NK-92 (cell line): Measurements from ENCODE around the gene ABI3.
A peak's percentile ranks its signal among the peaks of the same experiment; 100 is the strongest.
"Not testable (repeated sequence)": the region's sequence is repeated elsewhere in the genome, so short reads cannot be mapped to it uniquely, and the experiment has no call there.

Source experiments
- DNase-seq: peaks from one replicate; lab custom pipeline; 2025; ENCODE audit not compliant: unreplicated experiment; lab: John Stamatoyannopoulos, UW

ABI3 gene

DNA sequence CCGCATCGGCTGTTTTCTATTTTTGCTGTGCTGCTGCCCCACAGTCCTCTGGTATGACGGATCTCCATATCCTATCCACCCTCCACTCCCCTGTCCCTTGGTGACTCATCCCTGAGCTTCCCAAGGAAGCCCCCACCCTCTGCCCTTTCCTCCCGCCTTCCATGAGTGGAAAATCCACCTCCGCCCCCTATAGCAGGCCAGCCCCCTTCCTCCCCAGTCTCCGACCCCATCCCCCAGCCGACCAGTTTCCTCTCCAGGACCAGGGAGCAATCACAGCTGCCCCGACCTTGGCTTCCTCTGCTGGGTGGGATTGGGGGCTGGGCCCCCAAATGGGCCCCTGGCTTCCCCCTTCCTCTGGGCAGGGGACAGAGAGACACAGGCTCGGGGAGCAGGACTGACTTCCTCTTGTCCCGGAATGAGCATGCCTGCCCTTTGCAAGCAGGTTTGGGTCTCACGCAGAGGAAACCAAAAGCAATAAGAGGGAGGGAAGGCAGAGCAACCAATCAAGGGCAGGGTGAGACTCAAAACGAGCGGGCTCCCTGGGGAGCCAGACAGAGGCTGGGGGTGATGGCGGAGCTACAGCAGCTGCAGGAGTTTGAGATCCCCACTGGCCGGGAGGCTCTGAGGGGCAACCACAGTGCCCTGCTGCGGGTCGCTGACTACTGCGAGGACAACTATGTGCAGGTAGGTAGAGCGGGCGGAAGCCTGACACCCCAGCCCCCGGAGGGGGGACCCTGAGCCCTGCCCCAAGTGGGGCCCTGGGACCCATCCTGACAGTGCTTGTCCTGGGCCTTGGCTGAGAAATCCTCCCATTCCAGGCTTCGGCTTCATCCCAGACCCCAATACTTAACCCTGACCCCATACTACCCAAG is at the start of gene ABI3, which contains the start of gene GNGT2:
Gene ABI3, plus strand, starts transcription at position 550 of the 872 bp plus-strand sequence. Its CDS starts 18 bp downstream, at position 568.
Gene GNGT2, minus strand, starts transcription at position 417 of the 872 bp plus-strand sequence. CDS start 3,152 bp downstream, outside the sequence.
- no peak for DNase-seq

GRCh38 chr17:49162866-49163265 is 47.6 kb upstream of the ABI3 start:
- no peak for DNase-seq

DNA sequence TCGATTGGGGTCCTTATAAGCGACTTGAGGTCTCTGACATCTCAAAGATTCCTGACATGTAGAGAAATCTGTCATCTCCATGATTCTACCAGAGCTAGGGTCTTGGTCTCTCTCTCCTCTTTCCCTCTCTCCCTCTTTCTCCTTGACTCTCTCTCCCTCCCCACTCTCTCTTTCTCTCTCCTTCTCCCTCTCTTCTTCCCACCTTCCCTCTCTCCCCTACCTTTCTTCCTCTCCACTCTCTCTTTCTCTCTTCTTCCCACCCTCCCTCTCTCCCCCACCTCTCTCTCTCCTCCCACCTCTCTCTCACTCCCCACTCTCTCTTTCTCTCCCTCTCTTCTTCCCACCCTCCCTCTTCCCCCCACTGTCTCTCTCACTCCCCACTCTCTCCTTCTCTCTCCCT is 45.4 kb upstream of the ABI3 start:
- DNase-seq: no peak

GRCh38 chr17:49168706-49169105 is 41.8 kb upstream of the ABI3 start:
- DNase-seq: no peak

- no peak for DNase-seq
These were observed 40.3 kb upstream of the ABI3 start for GRCh38 chr17:49170216-49170615.

GRCh38 chr17:49170711-49171110 is 39.8 kb upstream of the ABI3 start:
- DNase-seq: not testable (repeated sequence)

DNA sequence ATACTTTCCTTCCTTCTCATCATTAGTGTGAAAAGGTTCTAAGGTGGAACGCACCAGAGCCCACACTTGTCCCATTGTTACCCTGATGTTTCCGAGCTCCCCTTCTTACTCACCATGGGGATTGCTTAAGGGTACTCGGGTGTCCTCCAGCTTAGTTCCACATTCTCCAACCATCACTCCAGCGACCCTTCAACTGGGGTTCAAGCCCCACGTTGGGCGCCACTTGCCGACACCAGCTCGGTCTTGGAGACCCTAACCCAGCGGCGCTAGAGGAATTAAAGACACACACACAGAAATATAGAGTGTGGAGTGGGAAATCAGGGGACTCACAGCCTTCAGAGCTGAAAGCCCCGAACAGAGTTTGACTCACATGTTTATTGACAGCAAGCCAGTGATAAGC is 34.5 kb upstream of the ABI3 start:
- not testable (repeated sequence) for DNase-seq

GRCh38 chr17:49180303-49180702 is 30.2 kb upstream of the ABI3 start:
- DNase-seq: no peak

- no peak for DNase-seq
These were observed 29.4 kb upstream of the ABI3 start for GRCh38 chr17:49180998-49181635.

GRCh38 chr17:49183341-49183740 is 27.2 kb upstream of the ABI3 start:
- no peak for DNase-seq

DNA sequence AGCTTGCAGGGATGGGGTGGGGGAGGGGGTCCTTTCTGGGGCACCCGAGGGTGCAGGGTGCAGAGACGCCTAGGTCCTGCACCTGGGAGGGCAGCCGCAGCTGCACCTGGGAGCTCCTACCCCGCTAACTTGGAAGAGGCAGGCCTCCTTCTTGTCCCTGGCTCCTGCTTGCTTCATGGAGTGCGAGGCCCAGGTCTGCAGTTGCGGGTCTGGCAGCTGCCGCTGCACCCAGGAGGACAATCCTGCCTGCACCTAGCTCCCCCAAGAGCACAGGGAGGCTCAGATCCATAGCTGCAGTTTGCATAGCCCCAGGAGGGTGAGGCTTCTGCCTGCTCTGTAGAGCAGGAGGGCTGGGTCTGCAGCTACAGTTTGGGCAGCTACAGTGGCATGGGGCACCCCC is 26.7 kb upstream of the ABI3 start:
- DNase-seq: no peak

- DNase-seq: not testable (repeated sequence)
These were observed 26.0 kb upstream of the ABI3 start for GRCh38 chr17:49184522-49184921.

DNA sequence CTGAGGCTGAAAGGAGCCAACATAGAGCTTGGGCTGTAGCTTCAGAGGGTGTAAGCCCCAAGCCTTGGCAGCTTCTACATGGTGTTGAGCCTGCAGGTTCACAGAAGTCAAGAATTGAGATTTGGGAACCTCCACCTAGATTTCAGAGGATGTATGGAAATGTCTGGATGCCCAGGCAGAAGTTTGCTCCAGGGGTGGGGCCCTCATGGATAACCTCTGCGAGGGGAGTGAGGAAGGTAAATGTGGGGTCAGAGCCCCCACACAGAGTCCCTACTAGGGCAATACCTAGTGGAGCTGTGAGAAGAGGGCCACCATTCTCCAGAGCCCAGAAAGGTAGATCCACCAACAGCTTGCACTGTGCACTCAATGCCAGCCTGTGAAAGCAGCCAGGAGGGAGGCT is 25.1 kb upstream of the ABI3 start:
- DNase-seq: not testable (repeated sequence)

DNA sequence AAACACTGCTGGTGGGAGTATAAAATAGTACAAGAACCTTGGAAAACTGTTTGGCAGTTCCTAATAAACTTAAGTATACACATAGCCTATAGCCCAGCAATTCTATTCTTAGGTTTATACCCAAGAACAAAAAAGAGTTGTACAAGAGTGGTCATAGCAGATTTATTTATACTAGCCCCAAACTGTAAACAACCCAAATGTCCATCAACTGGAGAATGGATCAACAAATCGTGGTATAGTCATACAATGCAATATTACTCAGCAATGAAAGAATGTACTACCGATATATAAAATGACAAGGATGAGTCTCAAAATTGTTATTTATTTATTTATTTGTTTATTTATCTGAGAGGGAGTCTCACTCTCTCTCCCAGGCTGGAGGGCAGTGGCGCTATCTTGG is 23.2 kb upstream of the ABI3 start:
- DNase-seq: no peak

DNA sequence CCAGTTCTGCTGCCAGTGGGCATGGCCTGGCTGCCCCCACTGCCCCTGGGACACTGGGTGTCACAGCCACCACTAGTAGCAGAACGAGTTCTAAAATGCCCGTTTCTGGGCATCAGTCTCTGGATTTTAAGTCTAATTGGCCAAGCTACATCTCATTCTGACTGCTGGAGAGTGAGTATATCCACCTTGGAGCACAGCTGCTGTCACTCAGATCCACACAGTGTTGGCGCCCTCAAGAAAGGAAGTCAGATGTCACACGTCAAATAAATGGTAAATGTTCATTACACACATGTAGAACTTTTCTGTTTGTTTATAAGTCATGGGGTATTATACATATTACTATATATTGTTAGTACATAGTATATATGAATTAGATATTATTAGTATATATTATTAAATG is 19.6 kb upstream of the ABI3 start:
- DNase-seq: no peak

DNA sequence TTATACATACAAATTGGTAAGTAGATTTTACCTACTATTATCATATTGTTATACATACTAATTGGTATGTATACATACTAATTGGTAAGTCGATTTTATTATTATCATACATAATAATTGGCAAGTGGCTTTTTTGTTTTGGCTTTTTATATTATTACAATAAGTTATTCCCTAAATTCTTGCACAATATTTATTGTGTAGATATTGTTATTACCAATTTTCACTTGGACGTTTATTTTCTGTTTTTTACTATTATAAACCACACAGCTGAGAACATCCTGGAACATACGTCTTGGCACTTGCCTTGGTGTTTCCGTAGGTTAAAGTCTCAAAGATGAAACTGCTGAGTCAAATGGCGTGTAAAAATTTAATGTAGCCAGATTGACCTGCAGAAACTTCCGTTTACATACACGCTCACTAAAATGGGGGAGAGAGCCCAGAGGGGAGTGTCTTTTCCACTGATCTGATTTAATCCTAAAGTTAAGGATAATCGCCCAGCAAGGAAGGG is 19.0 kb upstream of the ABI3 start:
- DNase-seq: no peak

DNA sequence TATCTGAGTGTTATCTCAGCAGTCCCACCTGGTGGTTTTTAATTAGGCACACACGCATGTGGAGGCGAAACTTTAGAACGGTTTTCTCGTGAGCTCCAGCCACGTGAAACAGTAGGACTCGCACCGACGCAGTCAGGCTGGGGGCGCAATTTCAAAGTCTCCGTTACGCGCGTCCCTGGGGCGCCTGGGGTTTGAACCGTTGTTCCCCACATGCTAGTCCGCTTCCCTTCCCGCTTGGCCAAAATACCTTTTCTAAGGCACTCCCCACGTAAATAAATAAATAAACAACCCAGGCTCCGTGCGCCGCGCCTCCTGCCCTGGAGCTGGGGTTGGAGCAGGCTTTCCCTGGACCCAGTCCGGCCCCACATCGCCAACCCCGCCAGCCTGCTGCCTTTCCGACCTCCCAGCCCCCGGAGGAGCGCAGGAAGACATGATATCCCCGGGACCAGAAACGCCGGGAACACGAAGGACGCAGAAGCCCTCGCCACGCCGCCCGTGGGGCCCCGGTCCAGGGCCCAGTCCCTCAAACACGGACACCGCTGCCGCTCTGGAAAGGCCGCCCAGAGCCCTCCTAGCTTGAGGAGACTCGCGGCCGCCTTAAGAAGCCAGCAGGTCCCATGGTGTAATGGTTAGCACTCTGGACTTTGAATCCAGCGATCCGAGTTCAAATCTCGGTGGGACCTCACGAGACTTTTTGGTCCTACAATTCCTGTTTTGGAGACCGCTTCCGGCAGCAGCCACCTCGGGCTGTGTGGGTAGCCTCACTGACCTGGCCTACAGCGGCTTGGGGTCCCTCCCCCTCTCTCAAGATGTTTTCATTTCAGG is 18.4 kb upstream of the ABI3 start:
- DNase-seq: peak; percentile 72

GRCh38 chr17:49193513-49194296 is 16.8 kb upstream of the ABI3 start:
- no peak for DNase-seq

DNA sequence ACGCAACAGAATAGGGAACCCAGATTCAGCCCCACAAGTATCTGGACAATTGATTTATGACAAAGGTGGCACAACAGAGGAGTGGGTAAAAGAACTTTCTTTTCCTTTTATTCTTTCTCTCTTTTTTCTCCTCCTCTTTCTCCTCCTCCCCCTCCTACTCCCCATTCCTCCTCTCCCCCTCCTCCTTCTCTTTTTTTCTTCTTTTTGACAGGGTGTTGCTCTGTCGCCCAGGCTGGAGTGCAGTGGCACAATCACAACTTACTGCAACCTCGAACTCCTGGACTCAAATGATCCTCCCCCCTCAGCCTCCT is 16.3 kb upstream of the ABI3 start:
- no peak for DNase-seq

GRCh38 chr17:49195751-49196150 is 14.8 kb upstream of the ABI3 start:
- DNase-seq: no peak

DNA sequence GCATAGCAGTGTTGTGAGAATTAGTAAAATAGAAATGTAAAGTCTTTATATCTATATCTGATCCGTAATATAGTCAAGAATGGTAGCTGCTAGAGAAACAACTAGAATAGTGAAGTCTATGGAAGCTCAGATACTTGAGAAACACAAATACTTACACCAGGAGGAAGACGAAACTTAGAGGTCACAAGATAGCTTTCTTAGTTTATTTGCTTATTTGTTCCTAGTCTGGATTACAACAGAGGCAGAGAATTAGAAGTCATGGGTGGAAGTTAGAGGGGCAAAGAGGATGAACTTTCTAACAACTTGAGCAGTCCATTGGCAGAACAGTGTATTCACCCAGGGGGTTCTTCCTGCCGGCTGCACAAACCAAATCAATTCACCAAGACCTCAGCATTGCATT is 14.0 kb upstream of the ABI3 start:
- DNase-seq: no peak
